Uterus (tissue), 2 donors: ENCODE measurements around the gene C2CD3.
"Not testable (repeated sequence)": the region's sequence is repeated elsewhere in the genome, so short reads cannot be mapped to it uniquely, and the experiment has no call there.

ENCODE experiments used
- CTCF ChIP-seq, 4 experiments: fragments of 200-600 bp in 2 of 4; fragments of 450-650 bp in 2 of 4; sonication (generic) in 2 of 4; IDR thresholded peaks; one replicate each; pipeline ENCODE4 v1.5.1; 2016 to 2019; ENCODE audit warnings: antibody characterized with exemption in 4 of 4, mild to moderate bottlenecking in 2 of 4, moderate library complexity in 1 of 4
- POLR2A ChIP-seq, 2 donors: fragments of 450-650 bp; IDR thresholded peaks; one replicate each; pipeline ENCODE4 v1.6.1; 2016; ENCODE audit warnings: antibody characterized with exemption in 2 of 2, mild to moderate bottlenecking in 1 of 2, moderate library complexity in 1 of 2

- not testable (repeated sequence) for TF ChIP-seq POLR2A, CTCF (IDR thresholded peaks at IDR 0.05)
Observed at GRCh38 chr11:74066663-74067062, 104.1 kb downstream of the C2CD3 start.
